Brain microvascular endothelial cell (primary cell): ENCODE data around the gene TJP1.

Experiments
- DNase-seq: peaks from one replicate; pipeline ENCODE4 v3.0.0-alpha.2; 2020
- H3K27ac ChIP-seq: fragments of 250-450 bp; sonication (Bioruptor Pico); 2 replicates; pipeline ENCODE4 v1.5.1; 2020; ENCODE audit warnings: mild to moderate bottlenecking, moderate library complexity
- H3K27me3 ChIP-seq: fragments of 250-450 bp; sonication (Bioruptor Pico); replicated peaks from 2 replicates; pipeline ENCODE4 v1.5.1; 2020; ENCODE audit warnings: mild to moderate bottlenecking
- H3K36me3 ChIP-seq: fragments of 250-450 bp; sonication (Bioruptor Pico); replicated peaks from 2 replicates; pipeline ENCODE4 v1.5.1; 2020; ENCODE audit warnings: mild to moderate bottlenecking
- H3K4me3 ChIP-seq: 2 replicates; pipeline ENCODE4 v1.5.1; 2011; ENCODE audit warnings: low read depth, mild to moderate bottlenecking, control low read depth, low read length, moderate library complexity
- in situ Hi-C: cut with HindIII; loops from 2 replicates; pipeline ENCODE4 v1.10.0; 2017; ENCODE audit warnings: low sequenced_read_pairs, low pct_ligation_motif_present
- TF ChIP-seq, protein P1 (sequence below): IDR thresholded peaks from 2 replicates; pipeline ENCODE4 v1.5.1; 2011; ENCODE audit warnings: low read depth, mild to moderate bottlenecking, moderate library complexity, low read length, control low read depth, inconsistent platforms; ENCODE audit errors: missing control alignments

TJP1 gene

GRCh38 chr15:29849218-29849617, 26.9 kb upstream of the TJP1 start:
- Histone ChIP-seq H3K36me3 (no peaks in the 10 kb centered on the region), H3K27me3 (no peaks in the 10 kb centered on the region), H3K4me3 (no peak overlapping the region), H3K27ac (no peak overlapping the region)
- no peak for DNase-seq
- in situ Hi-C loops = no loop called here
- TF ChIP-seq, protein P1, sequence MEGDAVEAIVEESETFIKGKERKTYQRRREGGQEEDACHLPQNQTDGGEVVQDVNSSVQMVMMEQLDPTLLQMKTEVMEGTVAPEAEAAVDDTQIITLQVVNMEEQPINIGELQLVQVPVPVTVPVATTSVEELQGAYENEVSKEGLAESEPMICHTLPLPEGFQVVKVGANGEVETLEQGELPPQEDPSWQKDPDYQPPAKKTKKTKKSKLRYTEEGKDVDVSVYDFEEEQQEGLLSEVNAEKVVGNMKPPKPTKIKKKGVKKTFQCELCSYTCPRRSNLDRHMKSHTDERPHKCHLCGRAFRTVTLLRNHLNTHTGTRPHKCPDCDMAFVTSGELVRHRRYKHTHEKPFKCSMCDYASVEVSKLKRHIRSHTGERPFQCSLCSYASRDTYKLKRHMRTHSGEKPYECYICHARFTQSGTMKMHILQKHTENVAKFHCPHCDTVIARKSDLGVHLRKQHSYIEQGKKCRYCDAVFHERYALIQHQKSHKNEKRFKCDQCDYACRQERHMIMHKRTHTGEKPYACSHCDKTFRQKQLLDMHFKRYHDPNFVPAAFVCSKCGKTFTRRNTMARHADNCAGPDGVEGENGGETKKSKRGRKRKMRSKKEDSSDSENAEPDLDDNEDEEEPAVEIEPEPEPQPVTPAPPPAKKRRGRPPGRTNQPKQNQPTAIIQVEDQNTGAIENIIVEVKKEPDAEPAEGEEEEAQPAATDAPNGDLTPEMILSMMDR = no peak

GRCh38 chr15:29844290-29844903, 22.1 kb upstream of the TJP1 start:
- DNase-seq = no peak
- H3K36me3 ChIP-seq = no peaks in the 10 kb centered on the region
- TF ChIP-seq, protein P1 = no peak
- in situ Hi-C loops = no loop called here
- H3K4me3 ChIP-seq = no peak overlapping the region
- no peak overlapping the region for H3K27ac ChIP-seq
- H3K27me3 ChIP-seq = no peaks in the 10 kb centered on the region

- no peak for DNase-seq
These were observed 20.0 kb upstream of the TJP1 start for GRCh38 chr15:29842290-29842689.

GRCh38 chr15:29840926-29841325, 18.7 kb upstream of the TJP1 start:
- in situ Hi-C loops = no loop called here
- Histone ChIP-seq H3K27ac (no peak overlapping the region), H3K36me3 (no peaks in the 10 kb centered on the region), H3K27me3 (no peaks in the 10 kb centered on the region), H3K4me3 (no peak overlapping the region)
- TF ChIP-seq, protein P1 = no peak
- no peak for DNase-seq

More at GRCh38 chr15:29842290-29842689, 20.0 kb upstream of the TJP1 start:
- Histone ChIP-seq H3K27me3 (no peaks in the 10 kb centered on the region), H3K4me3 (no peak overlapping the region), H3K36me3 (no peaks in the 10 kb centered on the region), H3K27ac (no peak overlapping the region)
- TF ChIP-seq, protein P1 = no peak
- in situ Hi-C loops = no loop called here

- no peaks in the 10 kb centered on the region for H3K27me3 ChIP-seq
- in situ Hi-C loops = no loop called here
- no peak for DNase-seq
These were observed 17.8 kb upstream of the TJP1 start for GRCh38 chr15:29840054-29840453.

More at GRCh38 chr15:29840054-29840453, 17.8 kb upstream of the TJP1 start:
- Histone ChIP-seq H3K4me3 (no peak overlapping the region), H3K27ac (no peak overlapping the region), H3K36me3 (no peaks in the 10 kb centered on the region)
- TF ChIP-seq, protein P1 = no peak
